Measurements from ENCODE around the gene UMODL1.

DNA sequence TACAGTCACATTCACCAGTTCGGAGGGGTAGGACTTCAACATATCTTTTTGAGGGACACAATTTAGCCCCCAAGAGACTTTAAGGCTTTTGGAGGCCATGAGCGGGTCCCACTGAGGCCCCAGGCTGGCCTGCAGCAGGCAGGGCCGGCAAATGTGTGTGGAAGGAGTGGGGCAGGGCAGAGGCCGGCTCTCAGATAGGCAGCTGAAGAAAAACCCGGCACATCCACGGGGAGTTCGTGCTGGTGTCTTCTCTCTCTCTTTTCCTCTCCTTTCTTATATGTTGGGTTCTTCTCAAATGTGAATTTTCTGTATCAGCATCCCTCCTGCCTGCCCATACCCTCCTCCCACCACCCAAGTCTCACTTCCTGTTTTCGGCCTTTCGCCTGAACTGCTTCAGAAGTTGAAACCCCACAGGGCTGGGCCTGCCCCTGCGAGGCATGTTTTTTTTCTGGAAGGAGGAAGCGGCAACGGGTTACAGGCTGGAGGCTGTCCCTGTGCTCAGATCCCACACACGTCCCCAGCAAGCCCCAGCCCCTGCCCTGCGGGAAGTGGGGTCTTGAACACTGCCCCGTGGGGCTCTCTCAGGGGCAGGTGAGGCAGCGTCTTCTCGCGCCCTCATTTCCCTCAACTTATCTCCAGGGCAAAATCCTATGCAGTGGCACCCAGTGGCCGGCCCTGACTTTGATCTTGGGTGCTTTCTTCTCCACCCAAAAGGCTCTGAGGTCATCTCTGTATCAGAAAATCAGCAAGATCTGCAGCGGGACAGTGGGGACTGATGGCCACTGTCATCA lies 9.7 kb upstream of the UMODL1 start:
- TF ChIP-seq, protein P1, sequence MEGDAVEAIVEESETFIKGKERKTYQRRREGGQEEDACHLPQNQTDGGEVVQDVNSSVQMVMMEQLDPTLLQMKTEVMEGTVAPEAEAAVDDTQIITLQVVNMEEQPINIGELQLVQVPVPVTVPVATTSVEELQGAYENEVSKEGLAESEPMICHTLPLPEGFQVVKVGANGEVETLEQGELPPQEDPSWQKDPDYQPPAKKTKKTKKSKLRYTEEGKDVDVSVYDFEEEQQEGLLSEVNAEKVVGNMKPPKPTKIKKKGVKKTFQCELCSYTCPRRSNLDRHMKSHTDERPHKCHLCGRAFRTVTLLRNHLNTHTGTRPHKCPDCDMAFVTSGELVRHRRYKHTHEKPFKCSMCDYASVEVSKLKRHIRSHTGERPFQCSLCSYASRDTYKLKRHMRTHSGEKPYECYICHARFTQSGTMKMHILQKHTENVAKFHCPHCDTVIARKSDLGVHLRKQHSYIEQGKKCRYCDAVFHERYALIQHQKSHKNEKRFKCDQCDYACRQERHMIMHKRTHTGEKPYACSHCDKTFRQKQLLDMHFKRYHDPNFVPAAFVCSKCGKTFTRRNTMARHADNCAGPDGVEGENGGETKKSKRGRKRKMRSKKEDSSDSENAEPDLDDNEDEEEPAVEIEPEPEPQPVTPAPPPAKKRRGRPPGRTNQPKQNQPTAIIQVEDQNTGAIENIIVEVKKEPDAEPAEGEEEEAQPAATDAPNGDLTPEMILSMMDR (IDR thresholded peaks at IDR 0.05), result no peak
- no peak for TF ChIP-seq POLR2A (IDR thresholded peaks at IDR 0.05)

Data from adrenal gland (tissue), 5 donors.